Omental fat pad (tissue), 4 donors: Measurements from ENCODE around the gene AOC2. TPM values are rescaled to one million over a fixed set of nuclear protein-coding genes. Genes with fewer than 3 reads are reported as not detected.

ENCODE experiments used
- ATAC-seq: fragments of 150-250 bp; one replicate; pipeline ENCODE4 v1.9.1; 2016; ENCODE audit warnings: mild to moderate bottlenecking, moderate library complexity; ENCODE audit not compliant: low FRiP score
- DNase-seq: peaks from one replicate; pipeline ENCODE4 v3.0.0-alpha.2; 2019; ENCODE audit warnings: low spot score
- total RNA-seq, 4 donors: library from RNA; depleted of rRNA; stranded (reverse); fragments of >200 nt; gene quantifications; one replicate each; pipeline ENCODE4 v1.1.0, GENCODE V29; 2016
- TF ChIP-seq, protein P1 (sequence below), 3 donors: fragments of 450-650 bp; IDR thresholded peaks; one replicate each; pipeline ENCODE4 v1.5.1; 2016 to 2017; ENCODE audit warnings: antibody characterized with exemption in 3 of 3, mild to moderate bottlenecking in 3 of 3, moderate library complexity in 2 of 3

AOC2 gene
- total RNA-seq, 4 donors from 2014 or later: 3.2 to 12.5 (median 5.4) TPM

DNA sequence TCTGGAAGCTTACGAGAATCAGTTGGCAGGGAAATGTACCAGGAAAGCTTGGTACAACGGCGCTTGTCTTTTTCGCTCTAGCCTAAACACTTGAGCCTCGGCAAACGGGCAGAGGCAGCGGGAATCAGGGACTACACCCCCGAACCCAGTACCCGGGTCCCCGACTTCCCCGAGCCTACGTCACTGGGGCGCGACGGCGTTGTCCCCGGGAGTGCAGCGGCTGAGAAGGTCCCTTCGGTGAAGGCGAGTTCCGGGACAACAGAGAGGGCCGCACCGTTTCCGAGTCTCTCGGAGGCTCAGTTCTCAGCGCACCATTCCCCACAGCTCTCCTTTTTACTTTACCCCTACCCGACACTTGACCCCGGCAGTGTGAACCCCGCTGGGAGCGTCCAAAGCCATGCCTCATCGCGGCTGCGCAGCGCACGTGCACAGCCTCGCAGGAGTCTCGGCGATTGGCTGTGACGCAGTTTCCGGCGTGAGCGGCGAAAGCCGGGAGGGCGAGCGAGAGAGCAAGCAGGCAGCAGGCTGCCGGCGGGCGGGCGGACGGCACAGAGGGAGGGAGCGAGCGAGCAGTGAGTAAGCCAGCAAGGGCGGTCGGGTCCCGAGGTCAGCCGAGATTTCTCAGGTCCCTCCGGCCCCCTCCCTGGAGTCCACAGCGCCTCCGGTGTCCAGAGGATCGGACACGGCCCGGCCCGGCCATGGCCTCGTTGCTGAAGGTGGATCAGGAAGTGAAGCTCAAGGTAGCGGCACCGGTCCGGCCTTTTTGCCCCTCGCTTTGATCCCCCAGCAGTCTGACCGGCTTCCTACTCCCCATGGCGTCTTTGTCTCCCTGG lies 11.2 kb upstream of the AOC2 start, which contains the start of gene PSME3:
TSS of gene PSME3 (plus strand) at position 464 of the 833 bp plus-strand sequence. CDS start at position 699, 235 bp downstream.
- TF ChIP-seq, protein P1, sequence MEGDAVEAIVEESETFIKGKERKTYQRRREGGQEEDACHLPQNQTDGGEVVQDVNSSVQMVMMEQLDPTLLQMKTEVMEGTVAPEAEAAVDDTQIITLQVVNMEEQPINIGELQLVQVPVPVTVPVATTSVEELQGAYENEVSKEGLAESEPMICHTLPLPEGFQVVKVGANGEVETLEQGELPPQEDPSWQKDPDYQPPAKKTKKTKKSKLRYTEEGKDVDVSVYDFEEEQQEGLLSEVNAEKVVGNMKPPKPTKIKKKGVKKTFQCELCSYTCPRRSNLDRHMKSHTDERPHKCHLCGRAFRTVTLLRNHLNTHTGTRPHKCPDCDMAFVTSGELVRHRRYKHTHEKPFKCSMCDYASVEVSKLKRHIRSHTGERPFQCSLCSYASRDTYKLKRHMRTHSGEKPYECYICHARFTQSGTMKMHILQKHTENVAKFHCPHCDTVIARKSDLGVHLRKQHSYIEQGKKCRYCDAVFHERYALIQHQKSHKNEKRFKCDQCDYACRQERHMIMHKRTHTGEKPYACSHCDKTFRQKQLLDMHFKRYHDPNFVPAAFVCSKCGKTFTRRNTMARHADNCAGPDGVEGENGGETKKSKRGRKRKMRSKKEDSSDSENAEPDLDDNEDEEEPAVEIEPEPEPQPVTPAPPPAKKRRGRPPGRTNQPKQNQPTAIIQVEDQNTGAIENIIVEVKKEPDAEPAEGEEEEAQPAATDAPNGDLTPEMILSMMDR (IDR thresholded peaks at IDR 0.05): no peak
- DNase-seq: peak; percentile 75
- peak; percentile 90 for ATAC-seq

- DNase-seq (no peak), ATAC-seq (peak; percentile 3)
- TF ChIP-seq, protein P1 (IDR thresholded peaks at IDR 0.05): no peak
Measured at GRCh38 chr17:42833767-42834422, 10.5 kb upstream of the AOC2 start.

- ATAC-seq: no peak
- TF ChIP-seq, protein P1 (IDR thresholded peaks at IDR 0.05): no peak
- DNase-seq: no peak
Measured at GRCh38 chr17:42835732-42836131, 8.6 kb upstream of the AOC2 start.

DNA sequence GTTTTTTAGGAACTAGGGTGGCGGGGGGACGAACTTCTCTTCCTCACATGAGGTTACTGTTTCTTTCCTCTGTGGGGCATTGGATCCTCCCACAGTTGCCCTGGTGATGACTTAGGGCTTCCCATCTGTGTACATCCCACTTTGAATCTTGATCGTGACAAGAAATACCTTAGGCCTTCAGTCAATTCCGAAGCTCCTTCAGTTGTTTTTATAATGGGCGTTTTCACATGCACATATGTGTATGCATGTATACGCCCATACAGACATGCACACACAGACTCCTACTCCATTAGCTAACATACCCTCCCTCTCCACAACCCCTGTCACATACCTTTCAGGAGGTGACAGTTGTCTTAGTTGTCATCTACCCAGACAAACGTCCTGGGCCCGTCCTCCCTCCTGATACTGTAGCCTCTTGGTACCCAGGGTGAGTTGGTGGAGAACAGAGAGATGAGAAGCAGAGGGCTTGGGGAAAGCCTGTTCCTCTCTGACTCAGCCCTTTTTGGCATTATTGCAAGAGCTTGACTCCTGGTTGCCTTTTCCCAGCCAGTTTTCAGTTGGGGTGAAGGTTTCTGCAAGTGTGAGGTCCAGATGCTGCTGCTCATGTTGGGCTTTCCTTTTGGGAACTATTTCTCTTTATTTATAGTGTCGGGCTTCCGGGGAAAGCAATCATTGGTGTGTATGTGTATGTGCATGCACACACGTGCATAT lies 2.2 kb upstream of the AOC2 start:
- ATAC-seq: no peak
- TF ChIP-seq, protein P1 (IDR thresholded peaks at IDR 0.05): no peak
- DNase-seq: no peak

DNA sequence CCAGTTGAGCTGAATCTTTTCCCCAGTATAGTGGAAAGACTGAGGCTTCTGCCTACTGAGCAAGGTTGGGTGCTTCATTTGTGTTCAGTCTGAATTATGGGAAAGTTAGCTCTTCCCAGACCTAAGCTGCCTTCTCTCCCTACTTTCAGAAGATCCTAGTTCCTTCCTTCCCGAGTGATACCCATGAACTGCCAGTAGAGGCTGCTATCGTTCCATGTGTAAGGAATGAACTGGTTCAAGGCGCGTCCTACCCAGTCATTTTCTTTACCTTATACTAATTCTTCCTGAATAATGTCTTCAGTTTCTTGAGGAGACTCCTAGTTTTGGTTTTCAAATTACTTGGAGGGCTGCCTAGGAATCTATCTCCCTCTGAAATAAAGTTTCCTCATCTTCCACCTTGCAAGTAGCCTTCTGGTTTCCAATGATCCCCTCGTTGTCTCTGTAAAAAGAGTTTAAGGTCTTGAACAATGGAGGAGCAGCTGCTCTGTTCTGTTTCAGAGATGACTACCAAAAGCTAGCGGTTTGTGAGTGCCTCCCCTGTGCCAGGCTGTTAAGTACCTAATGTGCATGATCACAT lies 934 bp upstream of the AOC2 start:
- ATAC-seq (no peak), DNase-seq (no peak)
- TF ChIP-seq, protein P1 (IDR thresholded peaks at IDR 0.05): peak in 1 of 3 donors; percentile 62

GRCh38 chr17:42844761-42845555 lies 578 bp downstream of the AOC2 start:
- DNase-seq: no peak
- TF ChIP-seq, protein P1 (IDR thresholded peaks at IDR 0.05): no peak
- no peak for ATAC-seq
